Measurements from ENCODE around the gene LPP.

LPP gene

DNA sequence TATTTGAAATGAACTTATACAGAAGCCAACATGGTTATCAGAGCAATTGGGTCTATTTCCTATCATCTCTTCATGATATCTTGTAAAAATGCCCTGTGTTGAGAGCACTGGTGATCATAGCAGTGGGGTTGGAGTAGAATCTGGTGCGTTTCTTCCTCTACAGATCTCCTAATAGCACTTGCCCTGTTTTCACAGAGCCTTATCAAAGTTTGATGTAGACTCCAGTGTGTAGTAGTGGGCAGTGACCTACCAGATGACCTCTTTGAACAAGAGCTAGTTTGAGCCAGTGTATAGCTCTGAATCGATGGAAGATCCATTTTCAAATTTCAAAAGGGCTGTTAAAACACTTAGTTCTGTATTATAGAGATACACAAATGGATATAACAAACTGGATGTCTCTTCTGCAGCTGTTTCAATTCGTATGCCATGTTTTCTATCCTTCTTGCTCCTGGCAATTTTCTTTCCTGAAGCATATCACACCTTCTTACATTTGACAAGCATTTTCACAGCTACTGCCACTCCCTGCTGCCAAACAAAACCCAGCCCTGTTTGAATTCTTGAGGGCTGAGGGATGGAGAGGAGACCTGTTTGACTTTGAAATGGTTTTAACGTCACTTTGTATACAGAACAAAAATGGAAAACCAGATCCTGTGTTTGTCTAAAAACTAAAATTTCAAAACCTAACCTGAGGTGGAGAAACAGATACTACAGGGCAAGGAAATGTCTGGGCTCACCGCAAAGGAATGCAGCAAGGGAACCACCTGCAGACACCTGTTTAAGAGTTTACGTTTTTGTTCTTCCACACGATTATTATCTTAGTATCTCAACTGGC lies 663.4 kb downstream of the LPP start:
- H2AFZ ChIP-seq (ENCODE audit: low read length) = no peak overlapping the region
- TF ChIP-seq, protein P1, sequence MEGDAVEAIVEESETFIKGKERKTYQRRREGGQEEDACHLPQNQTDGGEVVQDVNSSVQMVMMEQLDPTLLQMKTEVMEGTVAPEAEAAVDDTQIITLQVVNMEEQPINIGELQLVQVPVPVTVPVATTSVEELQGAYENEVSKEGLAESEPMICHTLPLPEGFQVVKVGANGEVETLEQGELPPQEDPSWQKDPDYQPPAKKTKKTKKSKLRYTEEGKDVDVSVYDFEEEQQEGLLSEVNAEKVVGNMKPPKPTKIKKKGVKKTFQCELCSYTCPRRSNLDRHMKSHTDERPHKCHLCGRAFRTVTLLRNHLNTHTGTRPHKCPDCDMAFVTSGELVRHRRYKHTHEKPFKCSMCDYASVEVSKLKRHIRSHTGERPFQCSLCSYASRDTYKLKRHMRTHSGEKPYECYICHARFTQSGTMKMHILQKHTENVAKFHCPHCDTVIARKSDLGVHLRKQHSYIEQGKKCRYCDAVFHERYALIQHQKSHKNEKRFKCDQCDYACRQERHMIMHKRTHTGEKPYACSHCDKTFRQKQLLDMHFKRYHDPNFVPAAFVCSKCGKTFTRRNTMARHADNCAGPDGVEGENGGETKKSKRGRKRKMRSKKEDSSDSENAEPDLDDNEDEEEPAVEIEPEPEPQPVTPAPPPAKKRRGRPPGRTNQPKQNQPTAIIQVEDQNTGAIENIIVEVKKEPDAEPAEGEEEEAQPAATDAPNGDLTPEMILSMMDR (IDR thresholded peaks at IDR 0.05; ENCODE audit: low read length) = no peak
- no peak for TF ChIP-seq EZH2 (IDR thresholded peaks at IDR 0.05; ENCODE audit: borderline replicate concordance, low read length)
- no peaks in the 10 kb centered on the region for H4K20me1 ChIP-seq (ENCODE audit: insufficient read depth, low read length)
- no peaks in the 10 kb centered on the region for H3F3A ChIP-seq (ENCODE audit: insufficient read depth, low read length)
- no peak overlapping the region for H3K4me3 ChIP-seq (ENCODE audit: low read depth, low read length, poor library complexity, severe bottlenecking)
- H3K79me2 ChIP-seq (ENCODE audit: insufficient read depth, low read length) = no peaks in the 10 kb centered on the region
- H3K9ac ChIP-seq (ENCODE audit: low read length) = no peak overlapping the region
- H3K9me3 ChIP-seq (ENCODE audit: low read length) = no peaks in the 10 kb centered on the region
- H3K9me2 ChIP-seq (ENCODE audit: low read depth, low read length) = no peaks in the 10 kb centered on the region
- H3K27me3 ChIP-seq (ENCODE audit: insufficient read depth, low read length) = no peaks in the 10 kb centered on the region
- H3K4me1 ChIP-seq (ENCODE audit: insufficient read depth, low read length, severe bottlenecking) = peaks cover 7% of the 10 kb centered on the region
- no peak overlapping the region for H3K27ac ChIP-seq (ENCODE audit: low read depth, low read length, poor library complexity, severe bottlenecking)
- H3K4me2 ChIP-seq (ENCODE audit: low read length) = no peak overlapping the region
- no peaks in the 10 kb centered on the region for H3K36me3 ChIP-seq (ENCODE audit: insufficient read depth, low read length)

- Histone ChIP-seq H3K9ac (ENCODE audit: low read length) (no peak overlapping the region), H4K20me1 (ENCODE audit: insufficient read depth, low read length) (no peaks in the 10 kb centered on the region), H3K4me3 (ENCODE audit: low read depth, low read length, poor library complexity, severe bottlenecking) (no peak overlapping the region), H3K36me3 (ENCODE audit: insufficient read depth, low read length) (no peaks in the 10 kb centered on the region), H3K4me1 (ENCODE audit: insufficient read depth, low read length, severe bottlenecking) (peaks cover 7% of the 10 kb centered on the region), H3K9me2 (ENCODE audit: low read depth, low read length) (no peaks in the 10 kb centered on the region), H3K9me3 (ENCODE audit: low read length) (no peaks in the 10 kb centered on the region), H3K27ac (ENCODE audit: low read depth, low read length, poor library complexity, severe bottlenecking) (no peak overlapping the region), H3K79me2 (ENCODE audit: insufficient read depth, low read length) (no peaks in the 10 kb centered on the region), H3K4me2 (ENCODE audit: low read length) (no peak overlapping the region), H3F3A (ENCODE audit: insufficient read depth, low read length) (no peaks in the 10 kb centered on the region), H2AFZ (ENCODE audit: low read length) (no peak overlapping the region), H3K27me3 (ENCODE audit: insufficient read depth, low read length) (no peaks in the 10 kb centered on the region)
- TF ChIP-seq, protein P1 (IDR thresholded peaks at IDR 0.05; ENCODE audit: low read length) = no peak
- TF ChIP-seq EZH2 (IDR thresholded peaks at IDR 0.05; ENCODE audit: borderline replicate concordance, low read length) = no peak
Measured at GRCh38 chr3:188817935-188818269, 663.9 kb downstream of the LPP start.

GRCh38 chr3:188818282-188818681 lies 664.3 kb downstream of the LPP start:
- Histone ChIP-seq H2AFZ (ENCODE audit: low read length) (no peak overlapping the region), H3K4me1 (ENCODE audit: insufficient read depth, low read length, severe bottlenecking) (peaks cover 7% of the 10 kb centered on the region), H3K9me3 (ENCODE audit: low read length) (no peaks in the 10 kb centered on the region), H4K20me1 (ENCODE audit: insufficient read depth, low read length) (no peaks in the 10 kb centered on the region), H3K27me3 (ENCODE audit: insufficient read depth, low read length) (no peaks in the 10 kb centered on the region), H3K9ac (ENCODE audit: low read length) (no peak overlapping the region), H3K4me2 (ENCODE audit: low read length) (no peak overlapping the region), H3K4me3 (ENCODE audit: low read depth, low read length, poor library complexity, severe bottlenecking) (no peak overlapping the region), H3K36me3 (ENCODE audit: insufficient read depth, low read length) (no peaks in the 10 kb centered on the region), H3K9me2 (ENCODE audit: low read depth, low read length) (no peaks in the 10 kb centered on the region), H3F3A (ENCODE audit: insufficient read depth, low read length) (no peaks in the 10 kb centered on the region), H3K27ac (ENCODE audit: low read depth, low read length, poor library complexity, severe bottlenecking) (no peak overlapping the region), H3K79me2 (ENCODE audit: insufficient read depth, low read length) (no peaks in the 10 kb centered on the region)
- TF ChIP-seq, protein P1 (IDR thresholded peaks at IDR 0.05; ENCODE audit: low read length) = no peak
- TF ChIP-seq EZH2 (IDR thresholded peaks at IDR 0.05; ENCODE audit: borderline replicate concordance, low read length) = no peak
